WTC11 (cell line): Measurements from ENCODE around the gene ETS1. TPM values are rescaled to one million over a fixed set of nuclear protein-coding genes. Genes with fewer than 3 reads are reported as not detected.

Experiments
- ATAC-seq: fragments of 200-7000 bp; cut with Tn5 transposase; 2 replicates; pipeline ENCODE4 v1.10.0; 2021; ENCODE audit warnings: mild to moderate bottlenecking, moderate library complexity
- CTCF ChIA-PET: fragments of 300-600 bp; sonication (Branson Sonifier 250); formaldehyde crosslinking; loops from one replicate; lab custom pipeline; 2021; ENCODE audit warnings: antibody characterized with exemption; lab: Charles Lee
- POLR2A ChIA-PET: fragments of 350-600 bp; sonication (Branson Sonifier 250); formaldehyde crosslinking; loops from one replicate; lab custom pipeline; 2021; ENCODE audit warnings: antibody characterized with exemption; lab: Charles Lee
- DNase-seq: peaks from one replicate; pipeline ENCODE4 v3.0.0; 2021; ENCODE audit warnings: low spot score
- H3K27ac Mint-ChIP-seq: 2 replicates; pipeline ENCODE4 v1.8.0; 2021; ENCODE audit warnings: mixed read lengths
- H3K27me3 Mint-ChIP-seq: 2 replicates; pipeline ENCODE4 v1.8.0; 2021; ENCODE audit warnings: low read depth, mild to moderate bottlenecking, moderate library complexity, mixed read lengths
- H3K36me3 Mint-ChIP-seq: 2 replicates; pipeline ENCODE4 v1.8.0; 2021; ENCODE audit warnings: mixed read lengths
- H3K4me1 Mint-ChIP-seq: 2 replicates; pipeline ENCODE4 v1.8.0; 2022; ENCODE audit warnings: mixed read lengths
- H3K4me3 Mint-ChIP-seq: 2 replicates; pipeline ENCODE4 v1.8.0; 2021; ENCODE audit warnings: mild to moderate bottlenecking, moderate library complexity, mixed read lengths
- H3K9me3 Mint-ChIP-seq: 2 replicates; pipeline ENCODE4 v1.8.0; 2021; ENCODE audit warnings: mixed read lengths
- ATF1 ChIP-seq: sonication (generic); formaldehyde crosslinking; IDR thresholded peaks from 2 replicates; pipeline ENCODE4 v1.8.1; 2023; ENCODE audit warnings: mild to moderate bottlenecking, moderate library complexity, missing genetic modification reagents
- ATF3 ChIP-seq: sonication (generic); formaldehyde crosslinking; conservative IDR thresholded peaks from 2 replicates; pipeline ENCODE4 v1.8.1; 2022; ENCODE audit warnings: mild to moderate bottlenecking, missing genetic modification reagents
- E2F4 ChIP-seq: sonication (generic); formaldehyde crosslinking; IDR thresholded peaks from 2 replicates; pipeline ENCODE4 v1.8.1; 2022; ENCODE audit warnings: low read depth, mild to moderate bottlenecking, moderate library complexity, missing genetic modification reagents, borderline replicate concordance
- EMX1 ChIP-seq: fragments of 250-450 bp; sonication (Bioruptor Pico); IDR thresholded peaks from 2 replicates; pipeline ENCODE4 v1.8.0; 2021; ENCODE audit warnings: mild to moderate bottlenecking
- FOXK1 ChIP-seq: sonication (generic); formaldehyde crosslinking; IDR thresholded peaks from 2 replicates; pipeline ENCODE4 v1.8.0; 2022; ENCODE audit warnings: mild to moderate bottlenecking, moderate library complexity, missing genetic modification reagents
- FOXP4 ChIP-seq: sonication (generic); formaldehyde crosslinking; IDR thresholded peaks from 2 replicates; pipeline ENCODE4 v1.8.0; 2022; ENCODE audit warnings: mild to moderate bottlenecking, missing genetic modification reagents
- GRHL2 ChIP-seq: fragments of 250-450 bp; sonication (Bioruptor Pico); IDR thresholded peaks from 2 replicates; pipeline ENCODE4 v1.8.0; 2022; ENCODE audit warnings: mild to moderate bottlenecking, moderate library complexity; ENCODE audit not compliant: insufficient replicate concordance, severe bottlenecking
- GTF2I ChIP-seq: fragments of 250-450 bp; sonication (Bioruptor Pico); conservative IDR thresholded peaks from 2 replicates; pipeline ENCODE4 v1.4.0; 2021; ENCODE audit warnings: mild to moderate bottlenecking
- HMGA2 ChIP-seq: fragments of 250-450 bp; sonication (Bioruptor Pico); IDR thresholded peaks from 2 replicates; pipeline ENCODE4 v1.4.0; 2021; ENCODE audit warnings: mild to moderate bottlenecking, moderate library complexity
- HMGXB4 ChIP-seq: sonication (generic); formaldehyde crosslinking; IDR thresholded peaks from 2 replicates; pipeline ENCODE4 v1.8.1; 2023; ENCODE audit warnings: mild to moderate bottlenecking, moderate library complexity, missing genetic modification reagents
- MAX ChIP-seq: sonication (generic); formaldehyde crosslinking; IDR thresholded peaks from 2 replicates; pipeline ENCODE4 v1.8.0; 2022; ENCODE audit warnings: mild to moderate bottlenecking, missing genetic modification reagents
- MLX ChIP-seq: sonication (generic); formaldehyde crosslinking; IDR thresholded peaks from 2 replicates; pipeline ENCODE4 v1.8.1; 2023; ENCODE audit warnings: mild to moderate bottlenecking, missing genetic modification reagents, moderate library complexity
- SP1 ChIP-seq: sonication (generic); formaldehyde crosslinking; conservative IDR thresholded peaks from 2 replicates; pipeline ENCODE4 v1.8.1; 2022; ENCODE audit warnings: missing genetic modification reagents
- TEAD1 ChIP-seq: sonication (generic); formaldehyde crosslinking; IDR thresholded peaks from 2 replicates; pipeline ENCODE4 v1.8.0; 2022; ENCODE audit warnings: mild to moderate bottlenecking, missing genetic modification reagents
- TP53 ChIP-seq: sonication (generic); formaldehyde crosslinking; IDR thresholded peaks from 2 replicates; pipeline ENCODE4 v1.8.1; 2023; ENCODE audit warnings: mild to moderate bottlenecking, missing genetic modification reagents
- ZNF423 ChIP-seq: fragments of 250-450 bp; sonication (Bioruptor Pico); IDR thresholded peaks from 2 replicates; pipeline ENCODE4 v2.1.2; 2022; ENCODE audit warnings: mild to moderate bottlenecking, moderate library complexity
- total RNA-seq: library from RNA; stranded (reverse); gene quantifications from 3 replicates; pipeline ENCODE4 v1.2.3, GENCODE V29; 2021
- TF ChIP-seq, protein P1 (sequence below): sonication (generic); formaldehyde crosslinking; IDR thresholded peaks from 2 replicates; pipeline ENCODE4 v1.8.0; 2022; ENCODE audit warnings: missing genetic modification reagents
- TF ChIP-seq, protein P2 (sequence below): sonication (generic); formaldehyde crosslinking; IDR thresholded peaks from 2 replicates; pipeline ENCODE4 v1.8.1; 2022; ENCODE audit warnings: missing genetic modification reagents, borderline replicate concordance
- TF ChIP-seq, protein P3 (sequence below): sonication (generic); formaldehyde crosslinking; IDR thresholded peaks from 2 replicates; pipeline ENCODE4 v1.8.0; 2022; ENCODE audit warnings: mild to moderate bottlenecking, missing genetic modification reagents

Gene ETS1
- total RNA-seq, 1 experiment from 2014 or later: 33.1 TPM

DNA sequence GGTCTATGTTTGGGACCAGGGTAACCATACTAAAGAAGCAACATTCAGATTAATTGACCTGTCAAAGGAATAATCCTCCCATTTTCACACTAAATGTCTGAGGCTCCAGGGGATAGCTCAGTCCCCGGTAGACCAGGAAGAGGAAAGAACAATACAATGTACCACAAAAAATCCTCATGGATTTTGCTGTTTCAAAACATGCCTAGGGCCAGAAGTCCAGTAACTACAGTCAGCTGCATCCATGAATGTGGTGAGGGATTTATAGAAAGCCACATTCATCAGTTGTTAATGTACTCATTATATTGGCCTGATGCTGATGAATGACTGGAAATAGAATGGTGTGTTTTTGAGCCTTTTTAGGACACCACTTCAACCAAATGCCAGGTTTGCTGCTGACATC, 6.9 kb upstream of the ETS1 start:
- no peak for TF ChIP-seq GRHL2
- no peak for TF ChIP-seq E2F4 (CRISPR knock-in tag)
- TF ChIP-seq ATF1 (CRISPR knock-in tag): no peak
- no peak for TF ChIP-seq MAX
- TF ChIP-seq HMGA2 (CRISPR knock-in tag): no peak
- no peak for TF ChIP-seq FOXK1 (CRISPR knock-in tag)
- Mint-ChIP-seq H3K9me3 (peaks cover 9% of the 10 kb centered on the region), H3K27ac (no peak overlapping the region), H3K36me3 (0 out of 2 replicates have a peak, but pooled peaks cover 2% of the 10 kb centered on the region), H3K27me3 (peaks cover 5% of the 10 kb centered on the region), H3K4me3 (no peak overlapping the region), H3K4me1 (peaks cover 64% of the 10 kb centered on the region)
- CTCF ChIA-PET: no interaction called here
- POLR2A ChIA-PET: no interaction called here
- ATAC-seq (no peak), DNase-seq (no peak)

- peak; percentile 85 for ATAC-seq
- H3K4me1 Mint-ChIP-seq: peaks cover 59% of the 10 kb centered on the region
- 0 out of 2 replicates have a peak, but pooled peaks cover 2% of the 10 kb centered on the region for H3K36me3 Mint-ChIP-seq
Observed at GRCh38 chr11:128593281-128593680, 5.9 kb upstream of the ETS1 start.

GRCh38 chr11:128592454-128592853, 5.1 kb upstream of the ETS1 start:
- no peak for ATAC-seq
- Mint-ChIP-seq H3K27ac (no peak overlapping the region), H3K9me3 (peaks cover 9% of the 10 kb centered on the region), H3K4me3 (no peak overlapping the region), H3K36me3 (0 out of 2 replicates have a peak, but pooled peaks cover 2% of the 10 kb centered on the region), H3K4me1 (peaks cover 59% of the 10 kb centered on the region), H3K27me3 (peaks cover 5% of the 10 kb centered on the region)
- TF ChIP-seq, protein P1, sequence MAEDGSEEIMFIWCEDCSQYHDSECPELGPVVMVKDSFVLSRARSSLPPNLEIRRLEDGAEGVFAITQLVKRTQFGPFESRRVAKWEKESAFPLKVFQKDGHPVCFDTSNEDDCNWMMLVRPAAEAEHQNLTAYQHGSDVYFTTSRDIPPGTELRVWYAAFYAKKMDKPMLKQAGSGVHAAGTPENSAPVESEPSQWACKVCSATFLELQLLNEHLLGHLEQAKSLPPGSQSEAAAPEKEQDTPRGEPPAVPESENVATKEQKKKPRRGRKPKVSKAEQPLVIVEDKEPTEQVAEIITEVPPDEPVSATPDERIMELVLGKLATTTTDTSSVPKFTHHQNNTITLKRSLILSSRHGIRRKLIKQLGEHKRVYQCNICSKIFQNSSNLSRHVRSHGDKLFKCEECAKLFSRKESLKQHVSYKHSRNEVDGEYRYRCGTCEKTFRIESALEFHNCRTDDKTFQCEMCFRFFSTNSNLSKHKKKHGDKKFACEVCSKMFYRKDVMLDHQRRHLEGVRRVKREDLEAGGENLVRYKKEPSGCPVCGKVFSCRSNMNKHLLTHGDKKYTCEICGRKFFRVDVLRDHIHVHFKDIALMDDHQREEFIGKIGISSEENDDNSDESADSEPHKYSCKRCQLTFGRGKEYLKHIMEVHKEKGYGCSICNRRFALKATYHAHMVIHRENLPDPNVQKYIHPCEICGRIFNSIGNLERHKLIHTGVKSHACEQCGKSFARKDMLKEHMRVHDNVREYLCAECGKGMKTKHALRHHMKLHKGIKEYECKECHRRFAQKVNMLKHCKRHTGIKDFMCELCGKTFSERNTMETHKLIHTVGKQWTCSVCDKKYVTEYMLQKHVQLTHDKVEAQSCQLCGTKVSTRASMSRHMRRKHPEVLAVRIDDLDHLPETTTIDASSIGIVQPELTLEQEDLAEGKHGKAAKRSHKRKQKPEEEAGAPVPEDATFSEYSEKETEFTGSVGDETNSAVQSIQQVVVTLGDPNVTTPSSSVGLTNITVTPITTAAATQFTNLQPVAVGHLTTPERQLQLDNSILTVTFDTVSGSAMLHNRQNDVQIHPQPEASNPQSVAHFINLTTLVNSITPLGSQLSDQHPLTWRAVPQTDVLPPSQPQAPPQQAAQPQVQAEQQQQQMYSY (CRISPR knock-in tag): no peak
- TF ChIP-seq, protein P2, sequence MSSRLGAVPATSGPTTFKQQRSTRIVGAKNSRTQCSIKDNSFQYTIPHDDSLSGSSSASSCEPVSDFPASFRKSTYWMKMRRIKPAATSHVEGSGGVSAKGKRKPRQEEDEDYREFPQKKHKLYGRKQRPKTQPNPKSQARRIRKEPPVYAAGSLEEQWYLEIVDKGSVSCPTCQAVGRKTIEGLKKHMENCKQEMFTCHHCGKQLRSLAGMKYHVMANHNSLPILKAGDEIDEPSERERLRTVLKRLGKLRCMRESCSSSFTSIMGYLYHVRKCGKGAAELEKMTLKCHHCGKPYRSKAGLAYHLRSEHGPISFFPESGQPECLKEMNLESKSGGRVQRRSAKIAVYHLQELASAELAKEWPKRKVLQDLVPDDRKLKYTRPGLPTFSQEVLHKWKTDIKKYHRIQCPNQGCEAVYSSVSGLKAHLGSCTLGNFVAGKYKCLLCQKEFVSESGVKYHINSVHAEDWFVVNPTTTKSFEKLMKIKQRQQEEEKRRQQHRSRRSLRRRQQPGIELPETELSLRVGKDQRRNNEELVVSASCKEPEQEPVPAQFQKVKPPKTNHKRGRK: no peak
- TF ChIP-seq FOXP4 (CRISPR knock-in tag) (no peak), HMGXB4 (CRISPR knock-in tag) (no peak), GRHL2 (no peak), GTF2I (CRISPR knock-in tag) (no peak), TP53 (no peak), MLX (no peak), ATF3 (CRISPR knock-in tag) (no peak), HMGA2 (CRISPR knock-in tag) (no peak)
- TF ChIP-seq, protein P3, sequence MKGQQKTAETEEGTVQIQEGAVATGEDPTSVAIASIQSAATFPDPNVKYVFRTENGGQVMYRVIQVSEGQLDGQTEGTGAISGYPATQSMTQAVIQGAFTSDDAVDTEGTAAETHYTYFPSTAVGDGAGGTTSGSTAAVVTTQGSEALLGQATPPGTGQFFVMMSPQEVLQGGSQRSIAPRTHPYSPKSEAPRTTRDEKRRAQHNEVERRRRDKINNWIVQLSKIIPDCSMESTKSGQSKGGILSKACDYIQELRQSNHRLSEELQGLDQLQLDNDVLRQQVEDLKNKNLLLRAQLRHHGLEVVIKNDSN (CRISPR knock-in tag): no peak
- POLR2A ChIA-PET: no interaction called here
- CTCF ChIA-PET: interaction anchor here (0.7 to 1.5 kb wide), 2 partner anchors 9 to 435 kb away, joined by 3 read pairs; no protein-coding TSS in a partner anchor
- DNase-seq: no peak

More at GRCh38 chr11:128593281-128593680, 5.9 kb upstream of the ETS1 start:
- peak; percentile 36 for DNase-seq
- H3K27me3 Mint-ChIP-seq: peaks cover 5% of the 10 kb centered on the region
- H3K9me3 Mint-ChIP-seq: peaks cover 9% of the 10 kb centered on the region
- 0 out of 2 replicates have a peak overlapping the region, but pooled peaks have one; percentile 27 for H3K27ac Mint-ChIP-seq
- ChIA-PET CTCF (no interaction called here), POLR2A (no interaction called here)
- TF ChIP-seq SP1: 0 out of 2 replicates have a peak, but pooled peaks have one; percentile 33
- peak; percentile 65; the same call in 1 of the 2 replicates for TF ChIP-seq TEAD1
- no peak for TF ChIP-seq EMX1 (CRISPR knock-in tag)
- peak; percentile 74 for TF ChIP-seq ZNF423 (CRISPR knock-in tag)
- peak overlapping the region; percentile 20 for H3K4me3 Mint-ChIP-seq
